Glomerular visceral epithelial cell (primary cell): Measurements from ENCODE around the gene RPL32.
"Not testable (repeated sequence)": the region's sequence is repeated elsewhere in the genome, so short reads cannot be mapped to it uniquely, and the experiment has no call there.

Experiments
- DNase-seq: peaks from one replicate; pipeline ENCODE4 v3.0.0-alpha.2; 2016; ENCODE audit errors: extremely low spot score

Gene RPL32

DNA sequence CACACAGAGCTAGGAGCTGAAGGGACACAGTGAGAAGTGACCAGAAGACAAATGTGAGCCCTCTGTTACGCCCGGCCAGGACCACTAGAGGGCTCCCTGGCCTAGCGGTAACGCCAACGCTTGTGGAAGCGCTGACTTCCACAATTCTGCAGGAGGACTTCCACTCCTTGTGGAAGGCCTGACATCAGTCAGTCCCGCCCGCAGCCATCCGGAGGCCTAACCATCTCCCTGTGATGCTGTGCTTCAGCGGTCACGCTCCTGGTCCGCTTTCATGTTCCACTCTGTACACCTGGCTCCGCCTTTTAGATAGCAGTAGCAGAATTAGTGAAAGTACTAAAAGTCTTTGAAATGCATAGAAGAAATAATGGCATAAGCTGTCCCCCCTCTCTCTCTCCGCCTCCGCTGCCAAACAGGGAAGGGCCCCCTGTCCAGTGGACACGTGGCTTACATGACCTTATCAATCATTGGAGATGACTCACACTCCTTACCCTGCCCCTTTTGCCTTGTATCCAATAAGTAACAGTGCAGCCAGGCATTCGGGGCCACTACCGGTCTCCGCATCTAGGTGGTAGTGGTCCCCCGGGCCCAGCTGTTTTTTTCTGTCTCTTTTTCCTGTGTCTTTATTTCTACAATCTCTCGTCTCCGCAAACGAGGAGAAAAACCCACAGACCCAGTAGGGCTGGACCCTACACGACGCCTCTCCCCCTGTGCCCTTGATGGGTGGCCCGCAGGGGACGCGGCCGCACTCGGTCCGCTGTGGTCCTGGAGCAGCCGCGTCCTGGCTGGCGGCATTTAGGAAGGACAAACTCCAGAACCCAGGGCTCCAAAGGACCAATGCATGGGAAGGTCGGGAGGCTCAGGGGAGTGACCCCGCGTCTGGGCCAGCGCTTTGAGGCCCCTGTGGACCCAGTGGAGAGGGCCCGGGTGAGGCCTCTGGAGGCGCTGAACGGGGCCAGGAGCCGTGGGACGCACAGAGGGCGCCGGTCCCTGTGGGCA, 27.0 kb upstream of the RPL32 start:
- peak; percentile 86 for DNase-seq

DNA sequence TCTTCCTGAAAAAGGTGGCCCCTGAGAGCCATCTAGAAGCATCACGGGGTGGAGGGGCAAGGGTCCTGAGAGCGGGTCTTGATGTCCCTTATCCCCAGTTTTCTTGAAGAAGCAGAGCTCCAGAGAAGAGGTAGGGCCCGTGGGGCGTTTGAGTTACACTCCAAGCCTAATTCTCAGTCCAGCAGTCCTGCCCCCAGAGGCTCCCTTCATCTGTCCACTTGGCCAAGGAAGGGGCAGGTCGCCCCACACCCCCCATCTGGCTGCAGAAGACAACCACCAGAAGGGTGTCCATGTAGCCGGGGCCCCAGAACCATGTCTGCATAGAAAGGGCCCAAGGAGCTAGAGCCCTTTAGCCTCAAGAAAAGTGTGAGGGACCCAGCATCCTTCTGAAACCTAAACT, 25.5 kb upstream of the RPL32 start:
- no peak for DNase-seq

DNA sequence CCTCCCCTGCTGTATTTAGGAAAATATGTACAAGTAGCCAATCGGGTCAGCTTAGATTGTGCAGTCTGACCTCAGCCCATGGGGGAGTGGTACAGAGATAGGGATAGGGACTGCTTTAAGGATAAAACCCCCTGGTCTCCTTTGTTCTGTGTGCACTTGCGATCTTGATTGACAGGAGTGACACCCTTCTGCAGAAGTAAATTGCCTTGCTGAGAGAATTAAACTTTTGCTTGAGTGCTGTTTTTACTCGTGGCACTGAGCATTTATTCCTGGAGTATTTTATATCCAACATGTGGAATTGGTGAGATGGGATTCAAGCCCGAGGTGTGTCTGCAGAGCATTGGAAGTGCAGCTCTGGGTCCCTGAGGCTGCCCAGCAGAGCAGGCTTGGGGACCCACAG, 23.9 kb upstream of the RPL32 start:
- no peak for DNase-seq

DNA sequence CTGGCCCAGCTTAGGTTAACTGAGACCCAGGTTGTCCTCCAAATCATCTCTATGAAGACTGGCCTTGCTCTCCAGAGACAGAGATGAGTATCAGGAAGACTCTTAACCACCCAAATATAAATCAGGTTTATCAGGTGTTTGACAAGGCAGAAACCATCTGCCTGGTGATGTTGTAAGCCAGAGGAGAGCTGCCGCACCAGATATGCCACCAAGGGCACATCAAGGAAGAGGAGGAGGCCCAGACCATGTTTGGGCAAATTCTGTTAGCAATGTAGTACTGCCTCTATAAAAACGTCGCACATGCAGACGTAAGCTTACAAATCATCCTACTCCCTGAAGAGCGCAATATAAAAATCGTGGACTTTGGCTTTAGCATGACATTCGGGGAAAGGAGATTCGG, 21.0 kb upstream of the RPL32 start:
- no peak for DNase-seq

DNA sequence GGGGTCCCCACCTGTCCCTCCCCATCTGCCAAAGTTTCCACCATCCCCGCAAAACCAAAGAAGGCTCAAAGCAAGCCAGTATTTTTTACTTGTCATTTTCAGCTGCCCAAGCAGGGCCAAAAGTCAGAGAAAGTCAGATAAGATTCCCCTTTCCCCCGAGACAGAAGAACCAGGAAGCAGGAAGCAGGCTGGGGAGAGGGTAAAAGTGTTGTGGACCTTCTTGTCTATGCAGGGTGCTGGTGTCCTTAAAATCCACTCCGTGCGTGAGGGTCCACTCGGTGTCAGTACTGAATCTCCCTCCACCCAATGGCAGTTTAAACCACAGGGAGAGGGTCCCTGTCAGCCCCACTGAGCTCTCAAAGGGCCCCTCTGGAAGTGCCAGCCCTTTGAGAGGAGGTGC, 20.2 kb upstream of the RPL32 start:
- DNase-seq: no peak

DNA sequence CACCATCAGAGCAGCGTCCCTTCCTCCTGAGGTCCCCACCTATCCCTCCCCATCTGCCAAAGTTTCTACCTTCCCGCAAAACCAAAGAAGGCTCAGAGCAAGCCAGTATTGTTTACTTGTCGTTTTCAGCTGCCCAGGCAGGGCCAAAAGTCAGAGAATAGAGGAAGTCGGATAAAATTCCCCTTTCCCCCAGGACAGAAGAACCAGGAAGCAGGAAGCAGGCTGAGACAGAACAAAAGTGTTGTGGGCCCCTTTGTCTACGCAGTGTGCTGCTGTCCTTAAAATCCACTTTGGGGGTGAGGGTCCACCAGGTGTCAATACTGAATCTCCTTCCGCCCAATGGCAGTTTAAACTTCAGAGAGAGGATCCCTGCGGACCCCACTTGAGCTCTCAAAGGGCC, 18.5 kb upstream of the RPL32 start:
- no peak for DNase-seq

DNA sequence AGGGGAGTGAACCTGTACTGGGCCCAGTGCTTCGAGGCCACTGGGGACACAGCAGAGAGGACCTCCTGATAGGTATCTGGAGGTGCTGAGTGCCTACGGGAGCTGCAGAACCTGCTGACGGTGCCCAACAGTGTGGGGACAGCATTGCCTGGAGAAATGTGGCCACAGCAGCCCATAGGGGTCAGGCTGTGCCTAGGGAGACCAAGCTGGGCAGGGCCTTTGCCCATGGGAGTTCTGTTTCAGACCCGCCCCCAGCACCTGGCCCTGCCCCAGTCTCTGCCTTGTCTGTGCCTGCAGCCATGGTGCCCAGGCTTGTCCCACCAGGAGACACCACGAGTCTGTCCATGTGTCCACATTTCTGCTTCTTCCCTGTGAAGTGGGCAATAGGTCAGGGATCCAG, 15.3 kb upstream of the RPL32 start:
- no peak for DNase-seq

DNA sequence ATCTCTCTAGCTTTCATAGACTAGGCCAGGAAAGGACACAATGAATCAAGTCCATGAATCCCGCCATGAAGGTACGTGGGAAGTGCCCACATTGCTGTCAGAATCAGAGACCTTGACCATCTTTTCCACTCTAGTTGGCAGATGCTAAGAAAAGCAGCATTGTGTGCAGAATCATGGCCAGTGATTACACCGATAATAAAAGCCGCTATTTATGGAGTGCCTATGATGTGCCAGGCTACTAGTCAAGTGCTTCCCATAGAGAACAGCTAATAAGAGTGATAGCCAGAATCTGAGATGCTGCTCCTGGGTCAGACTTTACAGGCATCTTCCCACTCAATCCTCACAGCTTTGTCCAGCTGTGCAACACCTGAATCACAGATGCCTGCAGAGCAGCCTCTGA, 13.2 kb upstream of the RPL32 start:
- DNase-seq: no peak

DNA sequence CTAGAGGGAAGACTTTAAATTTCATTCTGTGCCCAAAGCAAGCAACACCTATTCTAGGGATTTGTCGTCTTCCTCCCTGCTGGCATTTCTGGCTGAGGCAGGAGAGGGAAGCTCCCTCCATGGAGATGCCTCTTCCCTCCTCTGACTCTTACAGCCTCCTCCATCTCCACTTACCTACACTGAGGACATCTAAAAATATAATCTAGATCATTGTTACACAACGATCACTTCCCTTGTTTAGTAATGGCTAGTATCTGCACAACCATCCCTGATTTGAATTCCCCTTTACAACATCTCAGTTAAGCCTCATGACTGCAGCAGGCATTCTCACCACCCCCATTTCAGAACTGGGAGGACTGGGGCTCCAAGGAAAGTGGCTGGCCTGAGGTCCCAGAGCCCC, 12.5 kb upstream of the RPL32 start:
- DNase-seq: not testable (repeated sequence)

DNA sequence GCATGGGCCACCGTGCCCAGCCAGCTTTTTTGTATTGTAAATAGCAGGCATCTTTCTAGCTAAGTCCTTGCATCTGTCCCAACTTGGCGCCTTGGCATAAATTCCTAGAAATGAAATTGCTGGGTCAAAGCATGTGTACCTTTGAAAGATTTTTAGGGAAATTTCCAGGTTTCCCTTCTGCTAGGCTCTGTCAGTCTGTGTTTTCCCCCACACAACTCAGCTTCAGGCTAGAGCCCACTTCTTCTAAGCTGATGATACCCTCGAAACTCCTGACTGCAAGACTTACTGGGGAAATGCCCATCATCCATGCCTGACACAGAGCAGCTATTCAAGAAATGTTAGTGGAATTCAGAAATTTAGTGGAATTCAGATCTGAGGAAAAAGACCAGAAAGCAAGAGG, 10.8 kb upstream of the RPL32 start:
- DNase-seq: no peak

DNA sequence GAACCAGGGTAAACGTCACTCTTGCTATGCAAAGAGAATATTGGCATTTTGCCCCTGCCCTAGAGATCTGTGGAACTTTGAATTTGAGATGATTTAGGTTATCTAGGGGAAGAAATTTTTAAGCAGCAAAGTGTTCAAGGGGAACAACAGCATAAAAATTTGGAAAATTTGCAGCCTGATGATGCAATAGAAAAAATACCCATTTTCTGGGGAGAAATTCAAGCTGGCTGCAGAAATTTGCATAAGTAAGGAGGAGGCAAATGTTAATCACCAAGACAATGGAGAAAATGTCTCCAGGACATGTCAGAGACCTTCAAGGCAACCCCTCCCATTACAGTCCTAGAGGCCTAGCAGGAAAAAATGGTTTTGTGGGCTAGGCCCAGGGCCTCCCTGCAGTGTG, 4.4 kb upstream of the RPL32 start:
- DNase-seq: no peak

DNA sequence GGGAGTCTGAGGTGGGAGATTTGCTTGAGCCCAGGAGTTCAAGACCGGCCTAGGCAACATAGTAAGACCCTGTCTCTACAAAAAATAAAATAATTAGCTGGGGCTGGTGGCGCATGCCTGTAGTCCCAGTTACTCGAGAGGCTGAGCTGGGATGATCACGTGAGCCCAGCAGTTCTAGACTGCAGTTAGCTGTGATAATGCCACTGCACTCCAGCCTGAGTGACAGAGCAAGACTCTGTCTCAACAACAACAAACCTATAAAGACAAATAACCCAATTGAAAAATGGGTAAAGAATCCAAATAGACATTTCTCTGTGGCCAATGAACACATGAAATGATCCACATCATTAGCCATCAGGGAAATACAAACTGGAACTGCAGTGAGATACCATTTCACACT, 1.1 kb upstream of the RPL32 start:
- DNase-seq: no peak

DNA sequence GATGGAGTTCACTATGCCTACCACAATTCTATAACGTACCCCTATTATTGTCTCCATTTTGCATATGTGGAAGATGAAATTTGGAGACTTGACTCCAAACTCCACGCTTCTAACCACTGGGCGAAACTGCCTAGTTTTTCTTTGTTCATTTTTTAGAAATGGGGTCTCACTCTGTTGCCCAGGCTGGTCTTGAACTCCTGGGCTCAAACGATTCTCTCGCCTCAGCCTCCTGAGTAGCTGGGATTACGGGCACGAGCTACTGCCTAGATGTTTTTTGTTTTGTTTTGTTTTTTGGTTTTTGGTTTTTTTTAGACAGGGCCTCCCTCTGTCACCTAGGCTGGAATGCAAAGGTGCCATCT, 584 bp upstream of the RPL32 start:
- no peak for DNase-seq

DNA sequence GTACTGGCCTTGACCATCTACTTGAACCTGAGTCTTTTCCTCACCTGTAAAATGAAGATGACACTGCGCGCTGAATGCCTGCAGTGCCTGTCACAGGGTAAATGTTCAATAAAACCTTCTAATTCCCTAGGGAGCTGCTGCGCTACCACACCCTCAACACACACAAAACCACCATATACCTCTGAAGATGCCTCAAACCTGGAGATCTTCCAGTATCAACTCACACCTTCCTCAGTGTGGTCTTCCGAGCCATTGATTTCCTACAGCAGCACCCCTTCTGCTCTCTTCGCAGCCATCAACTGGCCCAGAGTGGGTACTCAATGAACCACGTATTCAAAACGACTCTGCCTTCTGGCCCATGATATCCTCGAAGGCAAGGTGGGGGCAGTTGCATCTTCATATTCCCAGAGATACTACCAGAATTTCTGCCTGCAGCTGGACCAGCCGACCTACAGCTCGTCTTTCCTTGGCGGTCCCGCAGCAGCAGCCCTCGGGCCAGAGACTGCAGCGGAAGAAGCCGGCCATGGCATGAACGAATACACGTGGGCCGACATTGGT, 695 bp downstream of the RPL32 start:
- no peak for DNase-seq

DNA sequence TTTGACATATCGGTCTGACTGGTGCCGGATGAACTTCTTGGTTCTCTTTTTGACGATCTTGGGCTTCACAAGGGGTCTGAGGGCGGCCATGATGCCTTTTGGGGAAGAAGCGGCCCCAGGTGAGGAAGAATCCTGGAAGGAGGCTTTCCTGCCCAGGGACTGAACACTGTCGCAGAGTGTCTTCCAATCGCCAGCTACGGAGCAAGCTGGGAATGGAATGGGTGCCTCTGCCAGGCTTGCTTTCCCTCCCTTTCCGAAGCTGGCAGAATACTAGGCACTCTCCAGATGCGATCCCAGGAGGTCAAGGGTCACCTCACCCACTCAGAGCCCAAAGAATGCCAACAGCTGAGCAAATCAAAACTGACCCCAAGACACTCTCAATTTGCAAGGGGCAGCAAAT, 1.2 kb downstream of the RPL32 start:
- not testable (repeated sequence) for DNase-seq

DNA sequence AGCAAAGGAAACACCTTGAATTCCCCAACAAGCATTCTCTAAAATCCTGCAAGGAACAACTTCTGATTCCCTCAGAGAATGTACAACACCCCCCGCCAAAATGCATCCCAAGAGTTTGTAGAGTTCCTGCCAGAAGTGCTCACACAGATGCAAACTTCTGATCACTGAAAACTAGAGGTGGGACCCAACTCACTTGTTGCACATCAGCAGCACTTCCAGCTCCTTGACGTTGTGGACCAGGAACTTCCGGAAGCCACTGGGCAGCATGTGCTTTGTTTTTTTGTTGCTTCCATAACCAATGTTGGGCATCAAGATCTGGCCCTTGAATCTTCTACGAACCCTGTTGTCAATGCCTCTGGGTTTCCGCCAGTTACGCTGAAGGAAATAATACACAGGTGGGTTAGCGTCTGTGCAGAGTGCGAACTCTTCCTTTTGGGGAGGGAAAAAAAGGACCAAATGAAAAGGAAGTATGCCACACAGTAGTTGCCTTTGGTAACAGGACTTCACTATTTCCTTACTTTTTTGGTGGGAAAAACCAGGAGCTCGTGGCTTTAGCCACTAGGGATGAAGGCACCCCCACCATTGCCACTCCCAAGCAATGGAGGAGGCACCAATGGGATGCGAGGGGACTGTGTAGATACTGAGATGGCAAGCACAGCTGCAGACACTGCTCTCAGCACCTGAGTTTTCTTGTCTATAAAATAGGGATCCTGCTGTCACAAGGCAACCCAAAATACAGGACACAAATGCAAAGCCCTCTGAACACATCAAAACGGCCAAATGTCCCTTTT, 2.0 kb downstream of the RPL32 start:
- no peak for DNase-seq

DNA sequence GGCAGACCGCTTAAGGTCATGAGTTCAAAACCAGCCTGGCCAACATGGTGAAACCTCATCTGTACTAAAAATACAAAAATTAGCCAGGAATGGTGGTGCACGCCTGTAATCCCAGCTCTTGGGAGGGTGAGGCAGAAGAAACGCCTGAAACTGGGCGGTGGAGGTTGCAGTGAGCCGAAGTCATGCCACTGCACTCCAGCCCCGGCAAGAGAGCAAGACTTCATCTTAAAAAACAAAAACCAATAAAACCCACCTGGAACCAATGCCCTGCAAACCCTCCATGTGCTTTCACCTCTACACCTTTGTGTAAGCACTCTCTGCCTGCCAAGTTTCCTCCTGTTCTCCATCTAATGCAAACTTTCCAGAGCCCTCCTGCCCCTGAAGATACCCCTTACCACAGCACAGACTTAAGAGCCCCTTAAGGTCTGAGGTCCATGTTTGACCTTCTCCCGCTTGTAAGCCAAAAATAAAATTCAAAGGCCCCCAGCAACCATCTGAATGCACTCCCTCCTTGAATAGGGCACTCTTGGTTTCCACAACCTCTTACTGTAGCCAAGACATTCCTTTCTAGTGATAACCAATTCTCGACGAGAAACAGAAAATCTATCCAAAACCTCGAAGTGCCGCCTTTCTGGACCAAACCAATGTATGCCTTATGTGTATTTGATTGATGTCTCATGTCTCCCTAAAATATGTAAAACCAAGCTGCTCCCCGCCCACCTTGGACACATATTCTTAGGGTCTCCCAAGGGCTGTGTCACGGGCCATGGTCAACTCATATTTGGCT, 3.0 kb downstream of the RPL32 start:
- no peak for DNase-seq

DNA sequence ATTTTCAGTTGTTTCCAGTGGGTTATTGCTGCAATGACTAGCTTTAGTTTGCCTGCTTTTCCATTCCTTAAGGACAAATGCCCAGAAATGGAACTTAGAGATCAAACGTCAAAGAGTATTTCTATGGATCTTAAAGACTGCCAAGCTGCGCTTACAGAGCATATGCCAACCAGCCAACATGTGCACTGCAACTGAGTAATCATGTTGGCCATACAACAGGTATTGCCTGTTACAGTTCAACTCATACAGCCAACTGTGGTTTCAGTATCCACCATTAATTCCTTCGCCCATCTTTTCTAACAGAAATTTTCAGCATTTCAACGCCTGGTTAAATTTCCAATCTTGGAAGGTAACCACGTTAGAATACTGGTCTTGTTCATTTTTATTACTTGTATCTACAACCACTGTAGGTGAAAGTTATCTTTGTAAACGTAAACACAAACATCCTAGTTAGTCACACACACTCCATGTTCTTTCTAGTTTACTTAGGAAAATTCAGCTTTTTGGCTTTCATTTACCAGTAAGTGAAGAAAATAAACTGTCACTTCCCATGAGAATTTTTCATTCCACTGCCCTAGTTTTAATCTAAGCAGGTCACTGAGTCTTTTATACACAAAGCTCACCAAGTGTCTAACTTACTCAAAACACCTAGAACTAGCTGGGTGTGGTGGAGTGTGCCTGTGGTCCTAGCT, 3.9 kb downstream of the RPL32 start:
- no peak for DNase-seq

DNA sequence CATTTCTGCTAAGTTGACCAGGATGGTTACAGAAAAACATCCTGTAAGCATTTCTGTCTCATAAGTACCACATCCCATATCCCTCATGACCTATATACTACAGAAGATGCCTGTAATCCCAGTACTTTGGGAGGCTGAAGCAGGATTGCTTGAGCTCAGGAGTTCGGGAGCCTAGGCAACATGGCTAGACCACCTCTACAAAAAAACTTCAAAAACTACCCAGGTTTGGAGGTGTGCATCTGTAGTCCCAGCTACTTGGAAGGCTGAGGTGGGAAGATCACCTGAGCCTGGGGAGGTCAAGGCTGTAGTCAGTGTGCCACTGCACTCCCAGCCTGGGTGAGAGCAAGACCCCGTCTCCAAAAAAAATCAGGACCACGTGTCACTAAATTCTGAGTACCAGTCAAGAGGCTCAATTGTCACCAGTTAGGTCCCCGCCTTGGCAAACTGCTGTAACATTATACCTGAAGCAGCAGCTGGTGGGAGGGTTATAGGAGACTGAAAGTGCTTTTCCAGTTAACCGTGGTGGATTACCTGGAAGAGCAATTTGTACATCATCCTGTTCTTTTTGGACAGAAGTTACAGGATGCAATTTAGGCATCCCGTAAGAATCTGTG, 6.2 kb downstream of the RPL32 start:
- DNase-seq: no peak

DNA sequence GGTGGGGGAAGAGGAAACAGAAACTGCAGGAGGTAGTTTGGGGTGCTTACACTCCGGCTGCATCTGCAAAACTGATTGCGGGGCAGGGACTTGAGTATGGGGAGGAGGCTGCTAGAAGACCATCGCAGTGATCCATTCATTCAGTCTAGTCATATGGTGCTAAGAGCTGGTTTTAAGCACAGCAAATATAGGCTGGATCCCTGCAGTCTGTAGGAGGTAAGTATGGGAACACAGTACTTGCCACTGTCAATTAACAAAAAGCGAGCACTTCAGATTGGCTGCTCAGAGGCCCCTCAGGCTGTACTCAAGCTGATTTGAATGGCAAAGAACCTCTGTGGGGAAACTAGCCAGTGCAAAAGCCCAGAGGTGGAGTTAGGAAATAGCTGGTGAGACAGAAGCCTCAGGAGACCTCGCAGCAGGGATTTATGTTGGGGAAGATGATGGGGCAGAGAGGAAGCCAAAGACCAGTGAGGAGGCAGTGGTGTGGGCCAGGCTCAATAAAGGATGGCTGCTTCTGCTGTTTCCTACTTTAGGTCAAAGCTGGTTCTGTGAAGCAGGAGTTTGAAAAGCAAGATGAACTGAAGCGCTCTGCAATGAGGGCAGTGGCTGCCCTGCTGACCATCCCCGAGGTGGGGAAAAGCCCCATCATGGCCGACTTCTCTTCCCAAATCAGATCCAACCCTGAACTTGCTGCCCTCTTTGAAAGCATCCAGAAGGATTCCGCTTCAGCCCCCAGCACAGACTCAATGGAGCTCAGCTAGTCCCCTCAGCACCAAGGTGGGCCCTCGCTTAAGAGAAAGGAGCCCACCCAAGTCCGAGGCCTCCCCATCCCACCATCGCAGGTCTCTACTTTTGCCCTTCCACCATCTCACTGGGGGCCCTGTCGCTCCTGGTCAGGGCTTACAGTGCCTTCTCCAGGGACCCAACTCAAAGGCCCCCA, 7.9 kb downstream of the RPL32 start:
- no peak for DNase-seq
